Erythroblast (primary cell): ENCODE data around the gene CLSTN2.

ENCODE experiments used
- GATA1 ChIP-seq: IDR thresholded peaks from 2 replicates; pipeline ENCODE4 v1.6.1; 2011; ENCODE audit warnings: low read depth, mild to moderate bottlenecking, control low read depth, low read length, moderate library complexity
- POLR2A ChIP-seq: IDR thresholded peaks from 2 replicates; pipeline ENCODE4 v1.6.1; 2011; ENCODE audit warnings: mild to moderate bottlenecking, low read length

DNA sequence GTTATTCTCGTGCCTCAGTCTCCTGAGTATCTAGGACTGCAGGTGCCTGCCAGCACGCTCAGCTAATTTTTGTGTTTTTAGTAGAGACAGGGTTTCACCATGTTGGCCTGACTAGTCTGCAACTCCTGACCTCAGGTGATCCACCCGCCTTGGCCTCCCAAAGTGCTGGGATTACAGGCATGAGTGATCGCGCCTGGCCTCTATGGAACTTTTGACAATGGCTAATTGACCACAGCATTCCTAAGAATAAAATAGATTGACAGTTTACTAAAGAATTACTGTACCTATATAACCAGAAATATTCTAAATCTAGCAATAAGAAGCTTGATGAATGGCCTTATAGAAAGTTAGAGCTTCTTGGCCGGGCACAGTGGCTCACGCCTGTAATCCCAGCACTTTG, 691.9 kb downstream of the CLSTN2 start:
- TF ChIP-seq POLR2A (no peak), GATA1 (no peak)
